ENCODE results near the gene ATP5MG. TPM values are rescaled to one million over a fixed set of nuclear protein-coding genes. Genes with fewer than 3 reads are reported as not detected.
A peak's percentile ranks its signal among the peaks of the same experiment; 100 is the strongest.

Gene ATP5MG
- total and polyA plus RNA-seq, 2 donors, result 371 to 452 TPM

GRCh38 chr11:118435290-118435892 lies 34.0 kb downstream of the ATP5MG start:
- peak overlapping the region; percentile 96 to 97 for H3K27ac ChIP-seq (ENCODE audit: low read depth in 1 of 2, low read length in 1 of 2)
- H3K9me3 ChIP-seq (ENCODE audit: control insufficient read depth in 2 of 2, insufficient read depth in 1 of 2, low read length in 1 of 2), result peaks cover 0 to 3% of the 10 kb centered on the region in 2 donors
- H3K4me3 ChIP-seq (ENCODE audit: low read length in 2 of 2), result peak overlapping the region; percentile 85 to 95
- H3K36me3 ChIP-seq (ENCODE audit: control insufficient read depth in 2 of 2, insufficient read depth in 2 of 2, low read length in 1 of 2), result peaks cover 0 to 3% of the 10 kb centered on the region in 2 donors
- H3K27me3 ChIP-seq (ENCODE audit: control insufficient read depth in 2 of 2, insufficient read depth in 1 of 2, low read length in 1 of 2), result no peaks in the 10 kb centered on the region
- under 1% methylated on average over 34 of the region's 34 CpGs for WGBS
- H3K4me1 ChIP-seq (ENCODE audit: control insufficient read depth in 2 of 2, insufficient read depth in 2 of 2, low read length in 2 of 2), result peaks cover 14 to 28% of the 10 kb centered on the region in 2 donors
- peak in 8 of 9 donors; percentile 61 to 89 (median 72) for DNase-seq (ENCODE audit: low read depth in 6 of 9, low spot score in 9 of 9)

GRCh38 chr11:118435893-118436624 lies 34.7 kb downstream of the ATP5MG start, which contains the start of gene KMT2A:
Gene KMT2A (plus strand): TSS chr11:118436492. CDS start chr11:118436513, 21 bp downstream.
- Histone ChIP-seq H3K9me3 (ENCODE audit: control insufficient read depth in 2 of 2, insufficient read depth in 1 of 2, low read length in 1 of 2) (peaks cover 0 to 3% of the 10 kb centered on the region in 2 donors), H3K4me1 (ENCODE audit: control insufficient read depth in 2 of 2, insufficient read depth in 2 of 2, low read length in 2 of 2) (peaks cover 14 to 28% of the 10 kb centered on the region in 2 donors)
- WGBS, result under 1% methylated on average over 83 of the region's 83 CpGs

GRCh38 chr11:118436639-118437207 lies 35.3 kb downstream of the ATP5MG start:
- no peaks in the 10 kb centered on the region for H3K27me3 ChIP-seq (ENCODE audit: control insufficient read depth in 2 of 2, insufficient read depth in 1 of 2, low read length in 1 of 2)
- peaks cover 0 to 3% of the 10 kb centered on the region in 2 donors for H3K9me3 ChIP-seq (ENCODE audit: control insufficient read depth in 2 of 2, insufficient read depth in 1 of 2, low read length in 1 of 2)
- under 1% methylated on average over 55 of the region's 55 CpGs for WGBS
- peak in 4 of 9 donors; percentile 8 to 45 (median 30) for DNase-seq (ENCODE audit: low read depth in 6 of 9, low spot score in 9 of 9)
- H3K4me3 ChIP-seq (ENCODE audit: low read length in 2 of 2), result peak overlapping the region; percentile 90 to 95
- peaks cover 14 to 30% of the 10 kb centered on the region in 2 donors for H3K4me1 ChIP-seq (ENCODE audit: control insufficient read depth in 2 of 2, insufficient read depth in 2 of 2, low read length in 2 of 2)
- peak overlapping the region; percentile 91 to 98 for H3K27ac ChIP-seq (ENCODE audit: low read depth in 1 of 2, low read length in 1 of 2)
- peaks cover 0 to 12% of the 10 kb centered on the region in 2 donors for H3K36me3 ChIP-seq (ENCODE audit: control insufficient read depth in 2 of 2, insufficient read depth in 2 of 2, low read length in 1 of 2)

More at GRCh38 chr11:118435893-118436624, 34.7 kb downstream of the ATP5MG start, which contains the start of gene KMT2A:
- Histone ChIP-seq H3K36me3 (ENCODE audit: control insufficient read depth in 2 of 2, insufficient read depth in 2 of 2, low read length in 1 of 2) (peaks cover 0 to 7% of the 10 kb centered on the region in 2 donors), H3K4me3 (ENCODE audit: low read length in 2 of 2) (peak within 1 kb of the TSS; percentile 90 to 95), H3K27me3 (ENCODE audit: control insufficient read depth in 2 of 2, insufficient read depth in 1 of 2, low read length in 1 of 2) (no peaks in the 10 kb centered on the region), H3K27ac (ENCODE audit: low read depth in 1 of 2, low read length in 1 of 2) (peak within 1 kb of the TSS; percentile 96 to 98)
- peak; percentile 75 to 97 (median 93) for DNase-seq (ENCODE audit: low read depth in 6 of 9, low spot score in 9 of 9)

- Histone ChIP-seq H3K4me3 (ENCODE audit: low read length in 2 of 2) (peak overlapping the region; percentile 90 to 95), H3K36me3 (ENCODE audit: control insufficient read depth in 2 of 2, insufficient read depth in 2 of 2, low read length in 1 of 2) (peaks cover 0 to 16% of the 10 kb centered on the region in 2 donors), H3K27ac (ENCODE audit: low read depth in 1 of 2, low read length in 1 of 2) (peak overlapping the region; percentile 91 to 98), H3K4me1 (ENCODE audit: control insufficient read depth in 2 of 2, insufficient read depth in 2 of 2, low read length in 2 of 2) (peaks cover 14 to 34% of the 10 kb centered on the region in 2 donors), H3K27me3 (ENCODE audit: control insufficient read depth in 2 of 2, insufficient read depth in 1 of 2, low read length in 1 of 2) (no peaks in the 10 kb centered on the region), H3K9me3 (ENCODE audit: control insufficient read depth in 2 of 2, insufficient read depth in 1 of 2, low read length in 1 of 2) (peaks cover 0 to 3% of the 10 kb centered on the region in 2 donors)
- WGBS, result under 1% methylated on average over 28 of the region's 28 CpGs
- DNase-seq (ENCODE audit: low read depth in 6 of 9, low spot score in 9 of 9), result peak in 8 of 9 donors; percentile 32 to 70 (median 45)
Measured at GRCh38 chr11:118437208-118438125, 36.1 kb downstream of the ATP5MG start.

- Histone ChIP-seq H3K4me3 (ENCODE audit: low read length in 2 of 2) (peak overlapping the region; percentile 90 to 95), H3K36me3 (ENCODE audit: control insufficient read depth in 2 of 2, insufficient read depth in 2 of 2, low read length in 1 of 2) (peaks cover 0 to 16% of the 10 kb centered on the region in 2 donors), H3K27me3 (ENCODE audit: control insufficient read depth in 2 of 2, insufficient read depth in 1 of 2, low read length in 1 of 2) (no peaks in the 10 kb centered on the region), H3K27ac (ENCODE audit: low read depth in 1 of 2, low read length in 1 of 2) (peak overlapping the region; percentile 91 to 98), H3K9me3 (ENCODE audit: control insufficient read depth in 2 of 2, insufficient read depth in 1 of 2, low read length in 1 of 2) (peaks cover 0 to 3% of the 10 kb centered on the region in 2 donors), H3K4me1 (ENCODE audit: control insufficient read depth in 2 of 2, insufficient read depth in 2 of 2, low read length in 2 of 2) (peaks cover 14 to 34% of the 10 kb centered on the region in 2 donors)
- WGBS, result under 1% methylated on average over 14 of the region's 14 CpGs
- DNase-seq (ENCODE audit: low read depth in 6 of 9, low spot score in 9 of 9), result peak in 8 of 9 donors; percentile 49 to 82 (median 67)
Measured at GRCh38 chr11:118438314-118438931, 37.0 kb downstream of the ATP5MG start.

- DNase-seq (ENCODE audit: low read depth in 6 of 9, low spot score in 9 of 9), result peak in 4 of 9 donors; percentile 8 to 62 (median 20)
- Histone ChIP-seq H3K36me3 (ENCODE audit: control insufficient read depth in 2 of 2, insufficient read depth in 2 of 2, low read length in 1 of 2) (peaks cover 0 to 20% of the 10 kb centered on the region in 2 donors), H3K4me3 (ENCODE audit: low read length in 2 of 2) (no peak overlapping the region), H3K27ac (ENCODE audit: low read depth in 1 of 2, low read length in 1 of 2) (peak overlapping the region in 1 of 2 donors; percentile 48), H3K4me1 (ENCODE audit: control insufficient read depth in 2 of 2, insufficient read depth in 2 of 2, low read length in 2 of 2) (peaks cover 7 to 23% of the 10 kb centered on the region in 2 donors), H3K27me3 (ENCODE audit: control insufficient read depth in 2 of 2, insufficient read depth in 1 of 2, low read length in 1 of 2) (no peaks in the 10 kb centered on the region), H3K9me3 (ENCODE audit: control insufficient read depth in 2 of 2, insufficient read depth in 1 of 2, low read length in 1 of 2) (peaks cover 0 to 3% of the 10 kb centered on the region in 2 donors)
Measured at GRCh38 chr11:118439646-118440045, 38.2 kb downstream of the ATP5MG start.

- Histone ChIP-seq H3K27me3 (ENCODE audit: control insufficient read depth in 2 of 2, insufficient read depth in 1 of 2, low read length in 1 of 2) (no peaks in the 10 kb centered on the region), H3K9me3 (ENCODE audit: control insufficient read depth in 2 of 2, insufficient read depth in 1 of 2, low read length in 1 of 2) (no peaks in the 10 kb centered on the region), H3K27ac (ENCODE audit: low read depth in 1 of 2, low read length in 1 of 2) (no peak overlapping the region), H3K4me3 (ENCODE audit: low read length in 2 of 2) (no peak overlapping the region), H3K36me3 (ENCODE audit: control insufficient read depth in 2 of 2, insufficient read depth in 2 of 2, low read length in 1 of 2) (peaks cover 0 to 27% of the 10 kb centered on the region in 2 donors), H3K4me1 (ENCODE audit: control insufficient read depth in 2 of 2, insufficient read depth in 2 of 2, low read length in 2 of 2) (peaks cover 7 to 17% of the 10 kb centered on the region in 2 donors)
- DNase-seq (ENCODE audit: low read depth in 6 of 9, low spot score in 9 of 9), result no peak
- 85% methylated on average over 3 of the region's 3 CpGs for WGBS
Measured at GRCh38 chr11:118441770-118442275, 40.4 kb downstream of the ATP5MG start.

- H3K27ac ChIP-seq (ENCODE audit: low read depth in 1 of 2, low read length in 1 of 2), result no peak overlapping the region
- H3K27me3 ChIP-seq (ENCODE audit: control insufficient read depth in 2 of 2, insufficient read depth in 1 of 2, low read length in 1 of 2), result no peaks in the 10 kb centered on the region
- WGBS, result 91% methylated on average over 3 of the region's 3 CpGs
- no peaks in the 10 kb centered on the region for H3K9me3 ChIP-seq (ENCODE audit: control insufficient read depth in 2 of 2, insufficient read depth in 1 of 2, low read length in 1 of 2)
- peaks cover 7 to 17% of the 10 kb centered on the region in 2 donors for H3K4me1 ChIP-seq (ENCODE audit: control insufficient read depth in 2 of 2, insufficient read depth in 2 of 2, low read length in 2 of 2)
- no peak overlapping the region for H3K4me3 ChIP-seq (ENCODE audit: low read length in 2 of 2)
- DNase-seq (ENCODE audit: low read depth in 6 of 9, low spot score in 9 of 9), result no peak
- H3K36me3 ChIP-seq (ENCODE audit: control insufficient read depth in 2 of 2, insufficient read depth in 2 of 2, low read length in 1 of 2), result peaks cover 0 to 28% of the 10 kb centered on the region in 2 donors
Measured at GRCh38 chr11:118442301-118442700, 40.9 kb downstream of the ATP5MG start.
